ENCODE data around the gene LRRC30. TPM values are rescaled to one million over a fixed set of nuclear protein-coding genes. Genes with fewer than 3 reads are reported as not detected.

LRRC30 gene
- total RNA-seq, 1 donor from 2014 or later = not detected

- DNase-seq (ENCODE audit: low spot score) = no peak
These were observed 6.9 kb downstream of the LRRC30 start for GRCh38 chr18:7237673-7238272.

- DNase-seq (ENCODE audit: low spot score) = no peak
These were observed 12.0 kb downstream of the LRRC30 start for GRCh38 chr18:7242926-7243325.

GRCh38 chr18:7248877-7249276, 18.0 kb downstream of the LRRC30 start:
- DNase-seq (ENCODE audit: low spot score) = no peak

GRCh38 chr18:7254163-7254562, 23.3 kb downstream of the LRRC30 start:
- no peak for DNase-seq (ENCODE audit: low spot score)

- no peak for DNase-seq (ENCODE audit: low spot score)
These were observed 24.2 kb downstream of the LRRC30 start for GRCh38 chr18:7255054-7255453.

GRCh38 chr18:7255643-7256042, 24.8 kb downstream of the LRRC30 start:
- no peak for DNase-seq (ENCODE audit: low spot score)

GRCh38 chr18:7256618-7257425, 25.9 kb downstream of the LRRC30 start:
- DNase-seq (ENCODE audit: low spot score) = no peak

- no peak for DNase-seq (ENCODE audit: low spot score)
These were observed 26.5 kb downstream of the LRRC30 start for GRCh38 chr18:7257426-7257740.

- DNase-seq (ENCODE audit: low spot score) = no peak
These were observed 28.6 kb downstream of the LRRC30 start for GRCh38 chr18:7259475-7259874.

- DNase-seq (ENCODE audit: low spot score) = no peak
These were observed 30.3 kb downstream of the LRRC30 start for GRCh38 chr18:7261199-7261598.

- DNase-seq (ENCODE audit: low spot score) = no peak
These were observed 37.1 kb downstream of the LRRC30 start for GRCh38 chr18:7267973-7268372.

GRCh38 chr18:7269942-7270341, 39.1 kb downstream of the LRRC30 start:
- DNase-seq (ENCODE audit: low spot score) = no peak

GRCh38 chr18:7272311-7273049, 41.6 kb downstream of the LRRC30 start:
- DNase-seq (ENCODE audit: low spot score) = peak; percentile 67

GRCh38 chr18:7273301-7273921, 42.5 kb downstream of the LRRC30 start:
- DNase-seq (ENCODE audit: low spot score) = peak; percentile 73

- no peak for DNase-seq (ENCODE audit: low spot score)
These were observed 50.7 kb downstream of the LRRC30 start for GRCh38 chr18:7281579-7281978.

Other genes with a start within 250 kb of the LRRC30 start
- gene LAMA1, start 113.3 kb upstream of the LRRC30 start, total RNA-seq = 2.7 TPM